HEK293 (cell line): Measurements from ENCODE around the gene NTRK3.
A peak's percentile ranks its signal among the peaks of the same experiment; 100 is the strongest.

Experiments used
- CTCF ChIA-PET: fragments of 350-600 bp; formaldehyde crosslinking; extraction: SDS; loops from one replicate; lab custom pipeline; 2021; ENCODE audit warnings: antibody characterized with exemption; lab: Yijun Ruan, JAX
- POLR2A ChIA-PET: fragments of 300-600 bp; formaldehyde crosslinking; extraction: SDS; loops from one replicate; lab custom pipeline; 2020; ENCODE audit warnings: antibody characterized with exemption, inconsistent platforms; lab: Yijun Ruan, JAX
- H3K27ac ChIP-seq: fragments of 200-500 bp; sonication (Bioruptor generic); 2 replicates; pipeline ENCODE4 v1.5.1; 2014; ENCODE audit warnings: low read depth, low read length, control low read depth, inconsistent platforms; ENCODE audit errors: extremely low read depth
- H3K36me3 ChIP-seq, 2 experiments: fragments of 200-500 bp in 1 of 2; sonication (Bioruptor generic) in 1 of 2; 1 replicate in 1 of 2; 2 replicates in 1 of 2; pipeline ENCODE4 v1.5.1; 2014 to 2017; ENCODE audit warnings: inconsistent platforms in 2 of 2, low read length in 2 of 2; ENCODE audit not compliant: control insufficient read depth in 2 of 2, insufficient read depth in 1 of 2
- H3K4me1 ChIP-seq: fragments of 200-500 bp; sonication (Bioruptor generic); 2 replicates; pipeline ENCODE4 v1.5.1; 2014; ENCODE audit warnings: mild to moderate bottlenecking, low read length, inconsistent platforms; ENCODE audit not compliant: control insufficient read depth, insufficient read depth
- H3K4me3 ChIP-seq: 2 replicates; pipeline ENCODE4 v1.5.1; 2011; ENCODE audit warnings: low read depth, mild to moderate bottlenecking, control low read depth, low read length, moderate library complexity
- H3K9me3 ChIP-seq: fragments of 200-500 bp; sonication (Bioruptor generic); 2 replicates; pipeline ENCODE4 v1.5.1; 2014; ENCODE audit warnings: low read depth, low read length, inconsistent platforms; ENCODE audit not compliant: control insufficient read depth, insufficient read depth
- EGR2 ChIP-seq: fragments of 450-650 bp; formaldehyde crosslinking; IDR thresholded peaks from 2 replicates; pipeline ENCODE4 v1.5.1; 2016; ENCODE audit warnings: low read depth, missing biosample characterization, missing genetic modification characterization
- GLIS1 ChIP-seq: fragments of 450-650 bp; formaldehyde crosslinking; IDR thresholded peaks from 2 replicates; pipeline ENCODE4 v1.5.1; 2016; ENCODE audit warnings: missing biosample characterization, missing genetic modification characterization
- ZFP69B ChIP-seq: fragments of 450-650 bp; formaldehyde crosslinking; IDR thresholded peaks from 2 replicates; pipeline ENCODE4 v1.5.1; 2016; ENCODE audit warnings: missing biosample characterization, missing genetic modification characterization
- ZIC2 ChIP-seq: fragments of 450-650 bp; formaldehyde crosslinking; IDR thresholded peaks from 2 replicates; pipeline ENCODE4 v1.5.1; 2016; ENCODE audit warnings: missing biosample characterization, missing genetic modification characterization
- ZNF16 ChIP-seq: fragments of 450-650 bp; formaldehyde crosslinking; IDR thresholded peaks from 2 replicates; pipeline ENCODE4 v1.5.1; 2016; ENCODE audit warnings: low read depth, missing biosample characterization, missing genetic modification characterization
- ZNF280C ChIP-seq: fragments of 450-650 bp; formaldehyde crosslinking; IDR thresholded peaks from 2 replicates; pipeline ENCODE4 v1.5.1; 2016; ENCODE audit warnings: missing biosample characterization, missing genetic modification characterization
- ZNF311 ChIP-seq: fragments of 450-650 bp; formaldehyde crosslinking; IDR thresholded peaks from 2 replicates; pipeline ENCODE4 v1.5.1; 2017; ENCODE audit warnings: missing biosample characterization, missing genetic modification characterization, borderline replicate concordance
- ZNF391 ChIP-seq: fragments of 450-650 bp; formaldehyde crosslinking; IDR thresholded peaks from 2 replicates; pipeline ENCODE4 v1.5.1; 2016; ENCODE audit warnings: low read depth, missing biosample characterization, missing genetic modification characterization, borderline replicate concordance
- ZNF416 ChIP-seq: fragments of 450-650 bp; formaldehyde crosslinking; IDR thresholded peaks from 2 replicates; pipeline ENCODE4 v1.5.1; 2016; ENCODE audit warnings: missing biosample characterization, missing genetic modification characterization
- ZNF571 ChIP-seq: fragments of 450-650 bp; formaldehyde crosslinking; IDR thresholded peaks from 2 replicates; pipeline ENCODE4 v1.5.0; 2017; ENCODE audit warnings: missing biosample characterization, missing genetic modification characterization
- ZNF629 ChIP-seq: fragments of 450-650 bp; formaldehyde crosslinking; IDR thresholded peaks from 2 replicates; pipeline ENCODE4 v1.5.1; 2017; ENCODE audit warnings: missing biosample characterization, missing genetic modification characterization
- ZNF664 ChIP-seq: fragments of 450-650 bp; formaldehyde crosslinking; IDR thresholded peaks from 2 replicates; pipeline ENCODE4 v1.5.1; 2016; ENCODE audit warnings: missing biosample characterization, missing genetic modification characterization
- ZNF707 ChIP-seq: fragments of 450-650 bp; formaldehyde crosslinking; IDR thresholded peaks from 2 replicates; pipeline ENCODE4 v1.5.1; 2016; ENCODE audit warnings: missing biosample characterization, missing genetic modification characterization
- ZNF747 ChIP-seq: fragments of 450-650 bp; formaldehyde crosslinking; IDR thresholded peaks from 2 replicates; pipeline ENCODE4 v1.5.1; 2016; ENCODE audit warnings: missing biosample characterization, missing genetic modification characterization
- ZSCAN16 ChIP-seq: fragments of 450-650 bp; formaldehyde crosslinking; IDR thresholded peaks from 2 replicates; pipeline ENCODE4 v1.5.1; 2016; ENCODE audit warnings: missing biosample characterization, missing genetic modification characterization
- TF ChIP-seq, protein P1 (sequence below): fragments of 450-650 bp; formaldehyde crosslinking; IDR thresholded peaks from 2 replicates; pipeline ENCODE4 v1.5.1; 2016; ENCODE audit warnings: missing biosample characterization, missing genetic modification characterization
- TF ChIP-seq, protein P2 (sequence below): fragments of 450-650 bp; formaldehyde crosslinking; IDR thresholded peaks from 2 replicates; pipeline ENCODE4 v1.5.1; 2016; ENCODE audit warnings: missing biosample characterization, missing genetic modification characterization
- TF ChIP-seq, protein P3 (sequence below): fragments of 450-650 bp; formaldehyde crosslinking; IDR thresholded peaks from 2 replicates; pipeline ENCODE4 v1.5.1; 2016; ENCODE audit warnings: missing biosample characterization, missing genetic modification characterization, borderline replicate concordance

NTRK3 gene

GRCh38 chr15:88264622-88265021 is 8.1 kb upstream of the NTRK3 start:
- CTCF ChIA-PET, result interaction anchor here (3.8 kb wide), 1 partner anchor 9 kb away, joined by 29 read pairs; no protein-coding TSS in a partner anchor

DNA sequence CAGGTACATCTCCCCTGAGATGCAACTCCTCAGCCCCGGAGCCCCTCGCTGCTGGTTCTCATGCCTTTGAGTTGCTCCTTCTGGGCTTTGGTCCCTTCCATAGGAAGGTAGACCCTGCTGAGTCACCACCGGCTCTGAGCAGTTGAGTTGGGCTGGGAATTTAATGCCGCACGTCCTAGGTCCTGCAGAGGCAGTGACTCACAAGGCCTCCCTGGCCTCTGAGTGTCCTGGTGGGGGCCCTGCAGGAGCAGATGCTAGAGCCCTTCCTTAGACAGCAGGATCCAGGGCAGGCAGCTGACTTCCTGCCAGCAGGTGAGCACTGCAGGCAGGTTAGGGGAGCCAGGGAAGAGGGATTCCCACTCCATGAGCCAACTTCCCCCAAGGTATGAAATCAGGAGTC is 5.5 kb upstream of the NTRK3 start:
- H3K4me3 ChIP-seq, result no peak overlapping the region
- ChIA-PET POLR2A (no interaction called here), CTCF (interaction anchor here (1.0 to 3.8 kb wide), 4 partner anchors 12 to 1354 kb away, joined by 3 to 29 read pairs (median 8); no protein-coding TSS in a partner anchor)
- H3K27ac ChIP-seq, result no peak overlapping the region
- no peaks in the 10 kb centered on the region for H3K9me3 ChIP-seq
- no peaks in the 10 kb centered on the region for H3K36me3 ChIP-seq
- TF ChIP-seq ZNF16 (tag by site-specific recombination) (no peak), ZNF391 (tag by site-specific recombination) (no peak), GLIS1 (tag by site-specific recombination) (0 out of 2 replicates have a peak, but pooled peaks have one; percentile 22), ZFP69B (no peak), ZIC2 (tag by site-specific recombination) (peak; percentile 93), ZNF664 (tag by site-specific recombination) (no peak)
- no peaks in the 10 kb centered on the region for H3K4me1 ChIP-seq

More at GRCh38 chr15:88264622-88265021, 8.1 kb upstream of the NTRK3 start:
- POLR2A ChIA-PET, result no interaction called here
- no peaks in the 10 kb centered on the region for H3K4me1 ChIP-seq
- H3K9me3 ChIP-seq, result no peaks in the 10 kb centered on the region
- no peak overlapping the region for H3K27ac ChIP-seq
- H3K4me3 ChIP-seq, result no peak overlapping the region
- H3K36me3 ChIP-seq, result no peaks in the 10 kb centered on the region
- TF ChIP-seq ZNF571 (no peak), ZNF747 (tag by site-specific recombination) (no peak), ZNF280C (no peak), EGR2 (tag by site-specific recombination) (peak; percentile 46; the same call in 1 of the 2 replicates)
- TF ChIP-seq, protein P1, sequence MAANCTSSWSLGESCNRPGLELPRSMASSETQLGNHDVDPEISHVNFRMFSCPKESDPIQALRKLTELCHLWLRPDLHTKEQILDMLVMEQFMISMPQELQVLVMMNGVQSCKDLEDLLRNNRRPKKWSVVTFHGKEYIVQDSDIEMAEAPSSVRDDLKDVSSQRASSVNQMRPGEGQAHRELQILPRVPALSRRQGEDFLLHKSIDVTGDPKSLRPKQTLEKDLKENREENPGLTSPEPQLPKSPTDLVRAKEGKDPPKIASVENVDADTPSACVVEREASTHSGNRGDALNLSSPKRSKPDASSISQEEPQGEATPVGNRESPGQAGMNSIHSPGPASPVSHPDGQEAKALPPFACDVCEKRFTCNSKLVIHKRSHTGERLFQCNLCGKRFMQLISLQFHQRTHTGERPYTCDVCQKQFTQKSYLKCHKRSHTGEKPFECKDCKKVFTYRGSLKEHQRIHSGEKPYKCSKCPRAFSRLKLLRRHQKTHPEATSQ (tag by site-specific recombination), result no peak
- TF ChIP-seq, protein P2, sequence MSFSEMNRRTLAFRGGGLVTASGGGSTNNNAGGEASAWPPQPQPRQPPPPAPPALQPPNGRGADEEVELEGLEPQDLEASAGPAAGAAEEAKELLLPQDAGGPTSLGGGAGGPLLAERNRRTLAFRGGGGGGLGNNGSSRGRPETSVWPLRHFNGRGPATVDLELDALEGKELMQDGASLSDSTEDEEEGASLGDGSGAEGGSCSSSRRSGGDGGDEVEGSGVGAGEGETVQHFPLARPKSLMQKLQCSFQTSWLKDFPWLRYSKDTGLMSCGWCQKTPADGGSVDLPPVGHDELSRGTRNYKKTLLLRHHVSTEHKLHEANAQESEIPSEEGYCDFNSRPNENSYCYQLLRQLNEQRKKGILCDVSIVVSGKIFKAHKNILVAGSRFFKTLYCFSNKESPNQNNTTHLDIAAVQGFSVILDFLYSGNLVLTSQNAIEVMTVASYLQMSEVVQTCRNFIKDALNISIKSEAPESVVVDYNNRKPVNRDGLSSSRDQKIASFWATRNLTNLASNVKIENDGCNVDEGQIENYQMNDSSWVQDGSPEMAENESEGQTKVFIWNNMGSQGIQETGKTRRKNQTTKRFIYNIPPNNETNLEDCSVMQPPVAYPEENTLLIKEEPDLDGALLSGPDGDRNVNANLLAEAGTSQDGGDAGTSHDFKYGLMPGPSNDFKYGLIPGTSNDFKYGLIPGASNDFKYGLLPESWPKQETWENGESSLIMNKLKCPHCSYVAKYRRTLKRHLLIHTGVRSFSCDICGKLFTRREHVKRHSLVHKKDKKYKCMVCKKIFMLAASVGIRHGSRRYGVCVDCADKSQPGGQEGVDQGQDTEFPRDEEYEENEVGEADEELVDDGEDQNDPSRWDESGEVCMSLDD (tag by site-specific recombination), result no peak

DNA sequence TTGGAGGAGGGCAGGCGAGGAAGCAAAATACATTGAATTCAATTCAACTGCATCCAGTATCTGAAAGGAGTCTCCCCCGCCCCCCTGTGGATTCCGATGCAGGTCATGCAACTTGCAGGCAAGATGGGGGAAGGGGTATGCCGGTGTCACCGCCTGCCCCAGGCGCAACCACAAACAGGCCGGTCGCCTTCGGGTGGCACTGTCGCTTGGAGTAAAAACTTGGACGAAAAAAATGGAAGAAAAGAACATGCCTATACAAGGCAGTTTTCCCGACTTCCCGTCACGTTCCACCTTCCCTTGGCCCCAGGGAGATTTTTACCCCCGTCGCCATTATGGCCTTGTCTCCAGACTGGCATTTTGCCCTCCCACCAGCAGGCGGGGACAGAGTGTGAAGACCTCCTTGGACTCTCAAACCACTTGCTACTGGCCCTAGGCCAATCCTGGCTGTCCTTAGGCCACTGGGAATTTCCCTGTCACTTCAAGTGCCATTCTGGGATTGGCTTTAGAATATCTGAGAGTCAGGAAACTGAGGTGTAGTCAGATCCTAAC is 1.6 kb upstream of the NTRK3 start:
- Histone ChIP-seq H3K36me3 (no peaks in the 10 kb centered on the region), H3K27ac (no peak overlapping the region), H3K4me1 (no peaks in the 10 kb centered on the region; the same call in 1 of the 2 replicates), H3K9me3 (no peaks in the 10 kb centered on the region), H3K4me3 (no peak overlapping the region)
- CTCF ChIA-PET, result interaction anchor here (0.6 to 1.7 kb wide), 6 partner anchors 11 to 194 kb away, joined by 3 to 8 read pairs (median 4); no protein-coding TSS in a partner anchor
- POLR2A ChIA-PET, result interaction anchor here (0.6 kb wide), 1 partner anchor 177 kb away, joined by 3 read pairs; no protein-coding TSS in a partner anchor
- no peak for TF ChIP-seq ZNF629 (tag by site-specific recombination)
- TF ChIP-seq, protein P2 (tag by site-specific recombination), result no peak
- no peak for TF ChIP-seq ZNF416
- TF ChIP-seq ZSCAN16 (tag by site-specific recombination), result no peak
- TF ChIP-seq, protein P3, sequence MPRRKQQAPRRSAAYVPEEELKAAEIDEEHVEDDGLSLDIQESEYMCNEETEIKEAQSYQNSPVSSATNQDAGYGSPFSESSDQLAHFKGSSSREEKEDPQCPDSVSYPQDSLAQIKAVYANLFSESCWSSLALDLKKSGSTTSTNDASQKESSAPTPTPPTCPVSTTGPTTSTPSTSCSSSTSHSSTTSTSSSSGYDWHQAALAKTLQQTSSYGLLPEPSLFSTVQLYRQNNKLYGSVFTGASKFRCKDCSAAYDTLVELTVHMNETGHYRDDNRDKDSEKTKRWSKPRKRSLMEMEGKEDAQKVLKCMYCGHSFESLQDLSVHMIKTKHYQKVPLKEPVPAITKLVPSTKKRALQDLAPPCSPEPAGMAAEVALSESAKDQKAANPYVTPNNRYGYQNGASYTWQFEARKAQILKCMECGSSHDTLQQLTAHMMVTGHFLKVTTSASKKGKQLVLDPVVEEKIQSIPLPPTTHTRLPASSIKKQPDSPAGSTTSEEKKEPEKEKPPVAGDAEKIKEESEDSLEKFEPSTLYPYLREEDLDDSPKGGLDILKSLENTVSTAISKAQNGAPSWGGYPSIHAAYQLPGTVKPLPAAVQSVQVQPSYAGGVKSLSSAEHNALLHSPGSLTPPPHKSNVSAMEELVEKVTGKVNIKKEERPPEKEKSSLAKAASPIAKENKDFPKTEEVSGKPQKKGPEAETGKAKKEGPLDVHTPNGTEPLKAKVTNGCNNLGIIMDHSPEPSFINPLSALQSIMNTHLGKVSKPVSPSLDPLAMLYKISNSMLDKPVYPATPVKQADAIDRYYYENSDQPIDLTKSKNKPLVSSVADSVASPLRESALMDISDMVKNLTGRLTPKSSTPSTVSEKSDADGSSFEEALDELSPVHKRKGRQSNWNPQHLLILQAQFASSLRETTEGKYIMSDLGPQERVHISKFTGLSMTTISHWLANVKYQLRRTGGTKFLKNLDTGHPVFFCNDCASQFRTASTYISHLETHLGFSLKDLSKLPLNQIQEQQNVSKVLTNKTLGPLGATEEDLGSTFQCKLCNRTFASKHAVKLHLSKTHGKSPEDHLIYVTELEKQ (tag by site-specific recombination), result no peak
- TF ChIP-seq ZNF707 (tag by site-specific recombination), result no peak
- no peak for TF ChIP-seq ZNF311 (tag by site-specific recombination)
